ENCODE measurements around the gene YY1AP1. TPM values are rescaled to one million over a fixed set of nuclear protein-coding genes. Genes with fewer than 3 reads are reported as not detected.

Gene YY1AP1
- total and polyA plus RNA-seq, 10 of the 15 experiments (the other 5 are each of a cell fraction or from before 2014, with no cell fraction given), result 13.2 to 118 (median 40.5) TPM

- TF ChIP-seq JUND (IDR thresholded peaks at IDR 0.05; ENCODE audit: low read depth, low read length) (peak; percentile 99), BACH1 (IDR thresholded peaks at IDR 0.05; ENCODE audit: borderline replicate concordance) (peak; percentile 44), CHD1 (IDR thresholded peaks at IDR 0.05; ENCODE audit: low read depth, low read length) (peak; percentile 99), CHD2 (IDR thresholded peaks at IDR 0.05; ENCODE audit: borderline replicate concordance, low read depth, low read length) (peak; percentile 36; the same call in 1 of the 2 replicates), SKIL (IDR thresholded peaks at IDR 0.05; ENCODE audit: low read depth, poor library complexity, severe bottlenecking) (peak; percentile 67), NBN (IDR thresholded peaks at IDR 0.05) (peak; percentile 87; the same call in 1 of the 2 replicates), RAD21 (IDR thresholded peaks at IDR 0.05; ENCODE audit: insufficient read depth, low read depth, low read length) (0 out of 2 replicates have a peak, but pooled peaks have one; percentile 10), NR2C1 (IDR thresholded peaks at IDR 0.05) (peak; percentile 57), MLLT1 (IDR thresholded peaks at IDR 0.05) (peak; percentile 79), NFYB (IDR thresholded peaks at IDR 0.05; ENCODE audit: insufficient read depth, low read depth, low read length) (no peak), DPF2 (IDR thresholded peaks at IDR 0.05) (peak; percentile 80), KLF5 (IDR thresholded peaks at IDR 0.05; ENCODE audit: partially characterized antibody) (peak; percentile 100), ZBTB11 (CRISPR knock-in tag; IDR thresholded peaks at IDR 0.05) (no peak), NRF1 (conservative IDR thresholded peaks at IDR 0.05; ENCODE audit: low read depth, low read length) (peak; percentile 52), CEBPZ (IDR thresholded peaks at IDR 0.05; ENCODE audit: low read depth, low read length) (no peak), ZBTB33 (IDR thresholded peaks at IDR 0.05) (0 out of 2 replicates have a peak, but pooled peaks have one; percentile 40), EED (IDR thresholded peaks at IDR 0.05; ENCODE audit: low read depth) (no peak)
These were observed at the start of gene YY1AP1 (continued) for GRCh38 chr1:155688324-155689080.
